ENCODE measurements around the gene KCNAB3. TPM values are rescaled to one million over a fixed set of nuclear protein-coding genes. Genes with fewer than 3 reads are reported as not detected.
A peak's percentile ranks its signal among the peaks of the same experiment; 100 is the strongest.

KCNAB3 gene
- total and polyA plus RNA-seq, 2 donors (not counting 1 experiment from before 2014, with no cell fraction given): 0.33 to 0.69 TPM

DNA sequence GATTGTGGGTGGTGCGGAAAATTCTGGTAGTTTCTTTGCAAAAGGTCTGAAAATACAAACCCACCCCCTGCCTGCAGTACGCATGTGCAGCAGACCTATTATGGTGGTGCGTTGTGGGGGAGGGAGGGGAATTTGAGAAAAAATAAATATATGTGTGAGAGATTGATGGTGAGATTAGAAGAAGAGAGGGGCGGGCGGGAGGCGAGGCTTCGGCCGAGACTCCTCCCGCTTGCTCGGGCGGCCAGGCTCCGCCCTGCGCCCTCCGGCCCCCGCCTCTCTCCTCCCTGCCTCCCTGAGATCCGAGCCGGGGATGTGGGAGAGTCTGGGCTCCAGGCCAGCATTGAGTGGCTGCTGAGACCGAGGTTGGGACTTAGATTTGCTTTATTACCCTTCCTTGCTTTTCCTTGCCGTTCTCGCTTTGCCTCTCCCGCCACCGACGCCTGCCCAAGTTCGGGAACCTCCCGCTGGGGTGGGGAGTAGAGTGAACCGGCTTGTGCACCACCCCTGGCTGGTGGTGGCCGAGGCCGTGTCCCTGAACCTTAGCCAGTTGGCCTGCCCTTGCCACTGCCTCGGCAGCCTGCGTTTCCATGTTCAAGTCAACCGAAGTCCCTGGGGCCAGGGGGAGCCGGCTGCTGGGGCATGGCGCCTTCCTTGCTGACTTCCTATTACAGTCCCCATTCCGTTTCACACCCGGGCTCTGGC, 42.0 kb downstream of the KCNAB3 start:
- Histone ChIP-seq H3K4me1 (ENCODE audit: control insufficient read depth, extremely low read depth, insufficient read depth, low read length) (peaks cover 12% of the 10 kb centered on the region), H3K4me3 (replicated peaks in 1 of 4; ENCODE audit: control extremely low read depth in 1 of 4, insufficient read depth in 1 of 4, low read depth in 3 of 4, low read length in 4 of 4) (peak overlapping the region; percentile 52 to 84 (median 56)), H2AFZ (ENCODE audit: low read length) (peak overlapping the region; percentile 62), H3K4me2 (ENCODE audit: extremely low read depth, insufficient read depth, low read length) (peak overlapping the region; percentile 100), H3K79me2 (ENCODE audit: control insufficient read depth, insufficient read depth, low read length) (peaks cover 22% of the 10 kb centered on the region), H4K20me1 (ENCODE audit: control insufficient read depth, extremely low read depth, insufficient read depth, low read length) (no peaks in the 10 kb centered on the region), H3K27ac (ENCODE audit: insufficient read depth, low read length) (peak overlapping the region; percentile 85), H3K9ac (ENCODE audit: insufficient read depth, low read length) (peak overlapping the region; percentile 67), H3K36me3 (ENCODE audit: control insufficient read depth, insufficient read depth, low read length) (peaks cover 5% of the 10 kb centered on the region), H3K27me3 (ENCODE audit: control insufficient read depth, insufficient read depth, low read length) (no peaks in the 10 kb centered on the region), H3K9me3 (ENCODE audit: control insufficient read depth, insufficient read depth, low read depth, low read length) (no peaks in the 10 kb centered on the region)
- TF ChIP-seq, protein P1, sequence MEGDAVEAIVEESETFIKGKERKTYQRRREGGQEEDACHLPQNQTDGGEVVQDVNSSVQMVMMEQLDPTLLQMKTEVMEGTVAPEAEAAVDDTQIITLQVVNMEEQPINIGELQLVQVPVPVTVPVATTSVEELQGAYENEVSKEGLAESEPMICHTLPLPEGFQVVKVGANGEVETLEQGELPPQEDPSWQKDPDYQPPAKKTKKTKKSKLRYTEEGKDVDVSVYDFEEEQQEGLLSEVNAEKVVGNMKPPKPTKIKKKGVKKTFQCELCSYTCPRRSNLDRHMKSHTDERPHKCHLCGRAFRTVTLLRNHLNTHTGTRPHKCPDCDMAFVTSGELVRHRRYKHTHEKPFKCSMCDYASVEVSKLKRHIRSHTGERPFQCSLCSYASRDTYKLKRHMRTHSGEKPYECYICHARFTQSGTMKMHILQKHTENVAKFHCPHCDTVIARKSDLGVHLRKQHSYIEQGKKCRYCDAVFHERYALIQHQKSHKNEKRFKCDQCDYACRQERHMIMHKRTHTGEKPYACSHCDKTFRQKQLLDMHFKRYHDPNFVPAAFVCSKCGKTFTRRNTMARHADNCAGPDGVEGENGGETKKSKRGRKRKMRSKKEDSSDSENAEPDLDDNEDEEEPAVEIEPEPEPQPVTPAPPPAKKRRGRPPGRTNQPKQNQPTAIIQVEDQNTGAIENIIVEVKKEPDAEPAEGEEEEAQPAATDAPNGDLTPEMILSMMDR (conservative IDR thresholded peaks at IDR 0.05 in 1 of 2, IDR thresholded peaks at IDR 0.05 in 1 of 2; ENCODE audit: low read depth in 1 of 2, low read length in 2 of 2): no peak
- TF ChIP-seq EZH2 (IDR thresholded peaks at IDR 0.05; ENCODE audit: low read length, missing control alignments): no peak
- peak; percentile 94 to 99 for DNase-seq (ENCODE audit: low read depth in 2 of 2)

DNA sequence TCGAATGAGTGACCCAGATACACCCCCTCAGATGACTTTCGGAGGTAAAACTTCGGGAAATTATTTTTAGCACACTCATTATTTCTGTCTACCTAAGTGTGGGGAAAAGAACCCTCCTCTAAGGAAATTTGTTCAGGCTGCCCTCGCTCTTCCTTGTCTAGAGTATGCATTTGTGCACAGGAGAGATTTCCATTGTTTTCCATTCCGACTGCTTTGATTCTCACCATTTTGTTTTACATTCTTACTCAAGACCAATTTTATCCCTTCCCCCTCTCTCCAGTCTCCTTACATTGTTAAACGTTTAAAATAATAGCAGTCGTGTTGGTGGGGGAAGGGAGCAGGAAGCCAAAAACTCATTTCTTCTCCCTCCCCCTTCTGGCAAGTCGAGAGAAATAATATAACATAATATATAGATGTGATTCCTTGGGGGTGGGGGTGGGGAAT, 42.6 kb downstream of the KCNAB3 start:
- no peaks in the 10 kb centered on the region for H3K9me3 ChIP-seq (ENCODE audit: control insufficient read depth, insufficient read depth, low read depth, low read length)
- no peak overlapping the region for H3K9ac ChIP-seq (ENCODE audit: insufficient read depth, low read length)
- DNase-seq (ENCODE audit: low read depth in 2 of 2): no peak
- H3K79me2 ChIP-seq (ENCODE audit: control insufficient read depth, insufficient read depth, low read length): peaks cover 22% of the 10 kb centered on the region
- H4K20me1 ChIP-seq (ENCODE audit: control insufficient read depth, extremely low read depth, insufficient read depth, low read length): no peaks in the 10 kb centered on the region
- H3K27me3 ChIP-seq (ENCODE audit: control insufficient read depth, insufficient read depth, low read length): no peaks in the 10 kb centered on the region
- TF ChIP-seq, protein P1 (conservative IDR thresholded peaks at IDR 0.05 in 1 of 2, IDR thresholded peaks at IDR 0.05 in 1 of 2; ENCODE audit: low read depth in 1 of 2, low read length in 2 of 2): peak in 1 of 2 donors; percentile 8
- no peak for TF ChIP-seq EZH2 (IDR thresholded peaks at IDR 0.05; ENCODE audit: low read length, missing control alignments)
- peaks cover 12% of the 10 kb centered on the region for H3K4me1 ChIP-seq (ENCODE audit: control insufficient read depth, extremely low read depth, insufficient read depth, low read length)
- H3K4me2 ChIP-seq (ENCODE audit: extremely low read depth, insufficient read depth, low read length): peak overlapping the region; percentile 90
- peak overlapping the region; percentile 55 for H3K27ac ChIP-seq (ENCODE audit: insufficient read depth, low read length)
- H3K36me3 ChIP-seq (ENCODE audit: control insufficient read depth, insufficient read depth, low read length): peaks cover 5% of the 10 kb centered on the region
- H2AFZ ChIP-seq (ENCODE audit: low read length): no peak overlapping the region
- H3K4me3 ChIP-seq (replicated peaks in 1 of 4; ENCODE audit: control extremely low read depth in 1 of 4, insufficient read depth in 1 of 4, low read depth in 3 of 4, low read length in 4 of 4): peak overlapping the region; percentile 73 to 84 (median 78)

GRCh38 chr17:7886227-7887037, 43.2 kb downstream of the KCNAB3 start:
- TF ChIP-seq, protein P1 (conservative IDR thresholded peaks at IDR 0.05 in 1 of 2, IDR thresholded peaks at IDR 0.05 in 1 of 2; ENCODE audit: low read depth in 1 of 2, low read length in 2 of 2): no peak
- TF ChIP-seq EZH2 (IDR thresholded peaks at IDR 0.05; ENCODE audit: low read length, missing control alignments): no peak
- Histone ChIP-seq H3K9ac (ENCODE audit: insufficient read depth, low read length) (peak overlapping the region; percentile 57), H3K4me3 (replicated peaks in 1 of 4; ENCODE audit: control extremely low read depth in 1 of 4, insufficient read depth in 1 of 4, low read depth in 3 of 4, low read length in 4 of 4) (peak overlapping the region; percentile 73 to 84 (median 78)), H3K27ac (ENCODE audit: insufficient read depth, low read length) (peak overlapping the region; percentile 55), H3K27me3 (ENCODE audit: control insufficient read depth, insufficient read depth, low read length) (no peaks in the 10 kb centered on the region), H4K20me1 (ENCODE audit: control insufficient read depth, extremely low read depth, insufficient read depth, low read length) (no peaks in the 10 kb centered on the region), H3K36me3 (ENCODE audit: control insufficient read depth, insufficient read depth, low read length) (peaks cover 5% of the 10 kb centered on the region), H3K4me2 (ENCODE audit: extremely low read depth, insufficient read depth, low read length) (peak overlapping the region; percentile 90), H3K9me3 (ENCODE audit: control insufficient read depth, insufficient read depth, low read depth, low read length) (no peaks in the 10 kb centered on the region), H3K4me1 (ENCODE audit: control insufficient read depth, extremely low read depth, insufficient read depth, low read length) (peaks cover 12% of the 10 kb centered on the region), H3K79me2 (ENCODE audit: control insufficient read depth, insufficient read depth, low read length) (peaks cover 22% of the 10 kb centered on the region), H2AFZ (ENCODE audit: low read length) (no peak overlapping the region)
- DNase-seq (ENCODE audit: low read depth in 2 of 2): peak; percentile 8 to 22
